HG03025 (cell line): ENCODE results near the gene CFAP53.
A peak's percentile ranks its signal among the peaks of the same experiment; 100 is the strongest.

Source experiments
- ATAC-seq: cut with Tn5 transposase; IDR thresholded peaks from one replicate; pipeline ENCODE4 v1.9.1; 2021; ENCODE audit warnings: mild to moderate bottlenecking, moderate library complexity; ENCODE audit not compliant: unreplicated experiment, low FRiP score

CFAP53 gene

GRCh38 chr18:50196261-50196660 is 70.0 kb downstream of the CFAP53 start:
- no peak for ATAC-seq

- no peak for ATAC-seq
These were observed 70.6 kb downstream of the CFAP53 start for GRCh38 chr18:50195689-50196088.

GRCh38 chr18:50194631-50195532 is 71.4 kb downstream of the CFAP53 start, which contains the start of gene MYO5B:
TSS of gene MYO5B (minus strand) at chr18:50195147. CDS start at chr18:50194793, 354 bp downstream.
- peak; percentile 63 for ATAC-seq

- no peak for ATAC-seq
These were observed 72.3 kb downstream of the CFAP53 start for GRCh38 chr18:50193796-50194630.

- ATAC-seq = no peak
These were observed 73.1 kb downstream of the CFAP53 start for GRCh38 chr18:50192995-50193795.

- ATAC-seq = no peak
These were observed 75.4 kb downstream of the CFAP53 start for GRCh38 chr18:50190926-50191325.

GRCh38 chr18:50190236-50190635 is 76.1 kb downstream of the CFAP53 start:
- no peak for ATAC-seq

GRCh38 chr18:50189160-50189559 is 77.1 kb downstream of the CFAP53 start:
- no peak for ATAC-seq

GRCh38 chr18:50188652-50189051 is 77.6 kb downstream of the CFAP53 start:
- no peak for ATAC-seq

GRCh38 chr18:50187659-50188058 is 78.6 kb downstream of the CFAP53 start:
- no peak for ATAC-seq

- no peak for ATAC-seq
These were observed 79.9 kb downstream of the CFAP53 start for GRCh38 chr18:50186385-50186784.

- ATAC-seq = no peak
These were observed 82.7 kb downstream of the CFAP53 start for GRCh38 chr18:50183556-50183955.

GRCh38 chr18:50182511-50182910 is 83.8 kb downstream of the CFAP53 start:
- ATAC-seq = no peak

- ATAC-seq = no peak
These were observed 84.7 kb downstream of the CFAP53 start for GRCh38 chr18:50181590-50181989.

- no peak for ATAC-seq
These were observed 86.8 kb downstream of the CFAP53 start for GRCh38 chr18:50179465-50179864.

- no peak for ATAC-seq
These were observed 88.9 kb downstream of the CFAP53 start for GRCh38 chr18:50177294-50177992.
